IPS DF 4.7 (cell line): Measurements from ENCODE around the gene POLL.

Experiments used
- DNase-seq: peaks from one replicate; pipeline ENCODE4 v3.0.0-alpha.2; 2013; ENCODE audit warnings: low spot score; ENCODE audit errors: extremely low read depth

Gene POLL

GRCh38 chr10:101560298-101561067 lies 27.6 kb downstream of the POLL start:
- DNase-seq, result no peak

DNA sequence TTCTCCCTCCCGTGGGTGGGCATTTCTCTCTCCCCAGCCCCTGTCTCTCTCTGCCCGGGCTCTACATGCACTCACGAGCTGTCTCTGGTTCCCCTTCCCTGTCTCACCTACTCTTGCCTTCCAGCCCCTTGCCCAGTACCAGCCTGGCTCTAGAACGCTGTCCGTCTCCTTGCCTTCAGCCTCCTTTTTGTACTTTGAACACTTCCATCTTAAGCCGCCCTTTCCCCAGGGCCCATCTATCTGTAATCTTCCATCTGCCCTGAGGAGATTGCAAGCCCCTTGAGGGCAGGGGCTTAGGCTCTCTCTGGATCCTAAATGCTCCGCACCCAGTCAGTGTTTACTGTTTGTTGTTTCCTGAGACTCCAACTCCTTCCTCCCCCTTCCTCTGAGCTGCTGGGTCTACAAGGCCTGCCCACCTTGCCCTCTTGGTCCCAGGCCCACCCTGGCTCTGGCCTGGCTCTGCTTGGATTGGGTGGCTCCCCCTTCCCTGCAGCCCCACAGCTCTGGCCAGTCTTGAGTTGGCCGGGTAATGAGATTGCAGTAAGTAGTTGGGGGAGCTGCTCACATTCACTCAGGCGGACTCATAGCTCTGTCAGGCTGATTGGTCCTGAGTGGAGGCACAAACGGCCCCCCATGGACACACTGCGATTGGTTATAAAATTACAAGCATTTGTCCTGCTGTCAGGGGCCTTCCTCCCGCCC lies 28.3 kb downstream of the POLL start:
- no peak for DNase-seq

GRCh38 chr10:101558671-101559595 lies 29.1 kb downstream of the POLL start:
- no peak for DNase-seq

- no peak for DNase-seq
Measured at GRCh38 chr10:101558204-101558603, 29.9 kb downstream of the POLL start.

DNA sequence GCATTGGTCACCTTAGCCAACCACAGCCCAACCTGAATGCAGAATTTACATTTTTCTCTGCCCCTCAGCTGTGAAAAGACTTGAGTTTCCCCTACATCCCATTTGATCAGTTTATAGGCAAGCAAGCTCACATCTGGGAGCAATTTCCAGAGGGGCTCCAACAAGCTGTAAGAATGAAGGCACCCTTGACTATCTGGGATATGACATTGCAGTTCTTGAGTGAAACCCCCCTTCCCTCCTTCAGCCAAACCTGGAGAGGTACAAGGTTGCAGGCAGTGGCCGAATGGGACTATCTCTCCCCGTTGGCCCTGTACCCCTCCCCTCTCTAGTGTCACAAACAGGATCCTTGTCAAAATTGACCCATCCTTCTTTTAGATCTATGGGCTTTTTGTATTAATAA lies 30.5 kb downstream of the POLL start:
- no peak for DNase-seq

GRCh38 chr10:101552442-101552841 lies 35.6 kb downstream of the POLL start:
- DNase-seq, result no peak

- DNase-seq, result no peak
Measured at GRCh38 chr10:101550965-101551364, 37.1 kb downstream of the POLL start.

DNA sequence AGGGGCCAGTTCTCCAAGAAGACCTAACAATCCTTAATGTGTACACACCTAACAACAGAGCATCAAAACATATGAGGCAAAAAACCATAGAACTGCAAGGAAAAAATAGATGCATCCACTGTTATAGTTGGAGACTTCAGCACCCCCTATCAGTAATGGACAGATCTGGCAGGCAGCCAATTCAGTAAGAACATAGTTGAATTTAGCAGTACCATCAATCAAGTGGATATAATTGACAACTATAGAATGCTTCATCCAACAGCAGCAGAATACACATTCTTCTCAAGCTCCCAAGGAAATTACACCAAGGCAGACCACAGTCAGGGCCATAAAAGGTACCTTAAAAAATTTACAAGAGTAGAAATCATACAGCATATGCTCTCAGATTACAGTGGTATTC lies 42.2 kb downstream of the POLL start:
- no peak for DNase-seq

- DNase-seq, result no peak
Measured at GRCh38 chr10:101538446-101538845, 49.6 kb downstream of the POLL start.

DNA sequence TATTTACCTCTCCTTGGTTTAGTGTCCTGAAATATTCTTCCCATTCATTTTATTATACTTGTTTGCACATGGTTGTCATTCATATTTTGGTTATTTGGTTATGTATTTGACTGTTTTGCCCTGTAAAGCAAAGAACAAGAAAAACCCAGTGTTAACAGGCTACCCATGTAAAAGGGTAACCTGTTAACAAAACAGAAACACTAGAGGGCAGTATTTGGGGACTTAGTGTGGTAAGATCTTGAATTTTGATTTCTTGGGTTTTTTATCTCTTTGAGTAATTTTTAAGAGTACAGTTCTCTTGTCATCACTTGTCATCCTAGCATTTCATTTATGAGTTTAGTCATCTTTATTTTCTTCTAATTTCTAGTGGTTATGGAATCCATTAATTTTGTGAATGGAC lies 51.3 kb downstream of the POLL start:
- no peak for DNase-seq

DNA sequence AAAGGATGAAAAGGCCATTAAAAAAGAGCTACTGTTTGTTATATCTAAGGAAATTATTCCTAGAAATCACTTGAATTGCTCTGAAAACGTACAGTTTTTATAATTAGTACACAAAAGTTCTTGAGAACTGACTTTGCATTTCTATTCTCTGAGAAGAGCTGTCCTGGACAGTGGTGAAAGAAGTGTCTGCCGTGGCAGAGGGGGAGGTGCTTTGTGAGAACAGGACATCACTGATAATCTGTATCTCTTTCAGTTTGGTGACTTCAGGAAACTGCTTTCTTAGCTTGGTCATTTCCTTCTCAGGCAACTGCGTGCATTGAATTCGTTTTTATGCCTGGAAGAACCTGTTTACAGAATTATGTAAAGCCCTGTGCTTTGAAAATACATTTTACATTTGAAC lies 52.1 kb downstream of the POLL start:
- DNase-seq, result no peak

DNA sequence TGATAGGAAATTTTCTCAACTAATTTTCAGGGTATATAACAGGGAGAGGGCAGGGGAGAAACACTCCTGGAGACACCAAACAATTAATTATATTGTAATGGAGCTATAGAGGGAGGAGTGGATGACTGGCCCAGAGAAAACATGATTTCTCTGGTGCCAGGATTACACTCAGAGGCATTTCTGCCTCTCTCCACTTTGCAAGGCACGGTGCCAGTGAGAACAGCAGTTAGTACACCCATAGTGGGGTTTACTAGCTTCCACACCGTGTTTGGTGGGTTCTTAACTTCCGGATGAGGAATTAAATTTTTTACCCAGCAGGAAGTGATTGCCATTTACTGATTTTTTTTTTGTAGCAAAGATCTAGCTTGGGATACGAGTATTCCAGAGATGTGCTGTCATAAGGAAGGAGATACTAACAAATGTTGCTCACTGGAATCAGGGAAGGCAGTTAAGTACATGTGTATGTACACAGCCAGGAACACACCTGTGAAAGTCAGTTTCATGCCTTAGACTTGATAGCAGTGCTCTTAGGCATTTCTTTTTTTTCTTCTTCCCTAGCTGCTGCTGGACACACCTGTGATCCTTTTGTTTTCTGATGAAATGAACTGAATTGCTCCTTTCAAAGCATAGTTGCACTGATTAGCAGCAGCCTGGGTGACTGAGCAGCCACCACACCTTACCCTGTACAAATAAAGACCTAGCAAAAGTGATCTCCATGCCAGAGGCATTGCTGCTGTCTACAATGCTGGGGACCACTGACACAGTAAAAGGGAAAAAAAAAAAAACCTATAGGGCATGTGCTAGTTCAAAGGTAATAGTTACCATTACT lies 58.1 kb downstream of the POLL start:
- no peak for DNase-seq

DNA sequence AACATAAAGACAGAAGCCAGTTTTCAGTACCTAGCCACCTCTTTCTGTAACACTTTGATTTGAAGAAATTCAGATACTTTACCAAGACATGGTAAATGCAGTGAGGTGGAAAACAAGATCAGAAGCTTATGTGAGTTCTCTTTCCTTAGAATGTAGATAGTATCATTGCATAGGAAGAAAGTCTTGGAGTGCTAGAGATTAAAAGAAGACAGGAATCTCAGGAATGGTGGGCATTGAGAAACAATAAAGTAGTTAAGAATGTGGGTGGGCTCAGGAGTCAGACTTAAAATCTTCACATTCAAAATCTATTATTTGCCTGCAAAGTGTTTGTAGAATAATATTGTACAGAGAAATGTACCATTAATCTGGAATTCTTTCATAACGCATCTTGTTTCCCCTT lies 58.9 kb downstream of the POLL start:
- DNase-seq, result no peak
